LNCaP clone FGC (cell line): Measurements from ENCODE around the gene THAP12.
"Not testable (repeated sequence)": the region's sequence is repeated elsewhere in the genome, so short reads cannot be mapped to it uniquely, and the experiment has no call there.

Experiments used
- DNase-seq: peaks from one replicate; pipeline ENCODE4 v3.0.0-alpha.2; 2011; ENCODE audit warnings: low read depth
- H3K4me3 ChIP-seq: 2 replicates; pipeline ENCODE4 v1.5.1; 2011; ENCODE audit warnings: mild to moderate bottlenecking, low read depth, low read length, control low read depth
- CTCF ChIP-seq: IDR thresholded peaks from 2 replicates; pipeline ENCODE4 v1.5.1; 2012; ENCODE audit warnings: mild to moderate bottlenecking; ENCODE audit not compliant: control insufficient read depth, insufficient read depth; ENCODE audit errors: extremely low read depth

THAP12 gene

GRCh38 chr11:76329983-76330382 lies 50.9 kb downstream of the THAP12 start:
- no peak for DNase-seq

GRCh38 chr11:76329084-76329648 lies 51.8 kb downstream of the THAP12 start:
- DNase-seq: no peak
- TF ChIP-seq CTCF: no peak
- no peak overlapping the region for H3K4me3 ChIP-seq

More at GRCh38 chr11:76329983-76330382, 50.9 kb downstream of the THAP12 start:
- H3K4me3 ChIP-seq: no peak overlapping the region
- TF ChIP-seq CTCF: no peak

GRCh38 chr11:76327756-76328388 lies 53.1 kb downstream of the THAP12 start:
- no peak overlapping the region for H3K4me3 ChIP-seq
- no peak for DNase-seq
- TF ChIP-seq CTCF: no peak

GRCh38 chr11:76327202-76327601 lies 53.7 kb downstream of the THAP12 start:
- DNase-seq: no peak
- TF ChIP-seq CTCF: no peak

GRCh38 chr11:76325185-76325584 lies 55.7 kb downstream of the THAP12 start:
- no peak for TF ChIP-seq CTCF
- no peak overlapping the region for H3K4me3 ChIP-seq
- no peak for DNase-seq

More at GRCh38 chr11:76327202-76327601, 53.7 kb downstream of the THAP12 start:
- no peak overlapping the region for H3K4me3 ChIP-seq

GRCh38 chr11:76323804-76324203 lies 57.1 kb downstream of the THAP12 start:
- no peak for TF ChIP-seq CTCF
- no peak overlapping the region for H3K4me3 ChIP-seq
- DNase-seq: no peak

- H3K4me3 ChIP-seq, DNase-seq: not testable (repeated sequence)
Observed at GRCh38 chr11:76323375-76323774, 57.6 kb downstream of the THAP12 start.
